Caco-2 (cell line): ENCODE data around the gene CFD. TPM values are rescaled to one million over a fixed set of nuclear protein-coding genes. Genes with fewer than 3 reads are reported as not detected.

Source experiments
- BruUV-seq: library from RNA; stranded (reverse); fragments of 400-500 nt; replicated peaks from 2 replicates; lab custom pipeline; 2021; lab: Mats Ljungman, UMichigan
- CTCF ChIA-PET: fragments of 300-600 bp; sonication (Branson Sonifier 250); formaldehyde crosslinking; loops from one replicate; lab custom pipeline; 2022; ENCODE audit warnings: antibody characterized with exemption; lab: Charles Lee
- POLR2A ChIA-PET: fragments of 300-600 bp; sonication (Branson Sonifier 250); formaldehyde crosslinking; loops from one replicate; lab custom pipeline; 2022; ENCODE audit warnings: antibody characterized with exemption; lab: Charles Lee
- DNase-seq, 2 experiments: peaks; one replicate each; pipeline versions ENCODE4 v3.0.0 to v3.0.0-alpha.2; 2020 to 2022
- H3K27me3 ChIP-seq: replicated peaks from 2 replicates; pipeline ENCODE4 v1.6.0; 2011; ENCODE audit warnings: low read length; ENCODE audit not compliant: control insufficient read depth, insufficient read depth
- H3K36me3 ChIP-seq: 2 replicates; pipeline ENCODE4 v1.5.1; 2011; ENCODE audit warnings: low read length; ENCODE audit not compliant: control insufficient read depth, insufficient read depth
- H3K4me1 ChIP-seq: fragments of 250-450 bp; sonication (Bioruptor Pico); 2 replicates; pipeline ENCODE4 v1.5.1; 2020; ENCODE audit warnings: mild to moderate bottlenecking
- H3K4me3 ChIP-seq: 2 replicates; pipeline ENCODE4 v1.5.1; 2011; ENCODE audit warnings: low read depth, mild to moderate bottlenecking, control low read depth, low read length
- H3K9me3 ChIP-seq: fragments of 250-450 bp; sonication (Bioruptor Pico); 2 replicates; pipeline ENCODE4 v1.5.1; 2020; ENCODE audit warnings: mild to moderate bottlenecking, moderate library complexity
- H3K27ac Mint-ChIP-seq: one replicate; pipeline ENCODE4 v1.8.0; 2022; ENCODE audit warnings: mixed read lengths; ENCODE audit not compliant: unreplicated experiment
- H3K27me3 Mint-ChIP-seq: one replicate; pipeline ENCODE4 v1.8.0; 2022; ENCODE audit warnings: mixed read lengths; ENCODE audit not compliant: insufficient read depth, unreplicated experiment
- H3K36me3 Mint-ChIP-seq: one replicate; pipeline ENCODE4 v1.8.0; 2022; ENCODE audit warnings: mild to moderate bottlenecking, mixed read lengths; ENCODE audit not compliant: insufficient read depth, unreplicated experiment
- H3K4me1 Mint-ChIP-seq: one replicate; pipeline ENCODE4 v1.8.0; 2022; ENCODE audit warnings: low read depth, mixed read lengths; ENCODE audit not compliant: unreplicated experiment
- H3K4me3 Mint-ChIP-seq: one replicate; pipeline ENCODE4 v1.8.0; 2022; ENCODE audit warnings: mild to moderate bottlenecking, moderate library complexity, mixed read lengths; ENCODE audit not compliant: unreplicated experiment
- H3K9me3 Mint-ChIP-seq: one replicate; pipeline ENCODE4 v1.8.0; 2022; ENCODE audit warnings: mixed read lengths; ENCODE audit not compliant: unreplicated experiment
- CTCF ChIP-seq, 2 experiments: fragments of 200-600 bp in 1 of 2; IDR thresholded peaks; 1 replicate in 1 of 2; 2 replicates in 1 of 2; pipeline versions ENCODE4 v1.5.1 to v1.8.0; 2011 to 2022; ENCODE audit warnings: antibody characterized with exemption in 1 of 2, control low read depth in 1 of 2, inconsistent platforms in 1 of 2, low read depth in 1 of 2, low read length in 1 of 2, mild to moderate bottlenecking in 1 of 2, moderate library complexity in 1 of 2; ENCODE audit not compliant: insufficient read depth in 1 of 2, severe bottlenecking in 1 of 2, unreplicated experiment in 1 of 2
- intact Hi-C: fragments of 100-400 bp; cut with micrococcal nuclease; formaldehyde crosslinking; loops from one replicate; pipeline ENCODE4 v1.10.0; 2022; ENCODE audit not compliant: unreplicated experiment
- total RNA-seq: library from RNA; stranded (reverse); gene quantifications from 2 replicates; pipeline ENCODE4 v1.2.3, GENCODE V29; 2022

Gene CFD
- total RNA-seq, 1 experiment from 2014 or later, result 6.1 TPM

- POLR2A ChIA-PET, result no interaction called here
- DNase-seq, result no peak
Measured at GRCh38 chr19:858284-858683, 1.2 kb upstream of the CFD start.

DNA sequence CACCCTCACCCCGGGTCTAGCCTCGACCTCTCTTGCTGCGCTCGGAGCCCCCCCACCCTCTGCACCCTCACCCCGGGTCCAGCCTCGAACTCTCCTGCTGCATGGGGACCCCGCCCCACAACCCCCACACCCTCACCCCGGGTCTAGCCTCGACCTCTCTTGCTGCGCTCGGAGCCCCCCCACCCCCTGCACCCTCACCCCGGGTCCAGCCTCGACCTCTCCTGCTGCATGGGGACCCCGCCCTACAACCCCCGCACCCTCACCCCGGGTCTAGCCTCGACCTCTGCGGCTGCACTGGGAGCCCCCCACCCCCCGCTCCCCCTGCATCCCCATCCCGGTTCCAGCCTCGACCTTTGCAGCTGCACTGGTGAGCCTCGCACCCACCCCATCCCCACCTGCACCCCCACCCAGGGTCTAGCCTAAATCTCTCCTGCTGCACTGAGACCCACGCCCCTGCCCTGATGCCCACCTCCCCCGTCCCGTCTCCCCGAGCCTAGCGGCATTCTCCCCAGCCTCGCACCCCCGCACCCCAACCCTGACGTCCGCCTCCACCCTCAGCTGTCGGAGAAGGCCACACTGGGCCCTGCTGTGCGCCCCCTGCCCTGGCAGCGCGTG, 1.8 kb downstream of the CFD start:
- 0 out of 2 replicates have a peak, but pooled peaks cover 4% of the 10 kb centered on the region for H3K4me1 ChIP-seq
- ChIA-PET CTCF (interaction anchor here (0.6 kb wide), 2 partner anchors 123 to 141 kb away, joined by 7 to 8 read pairs; no protein-coding TSS in a partner anchor), POLR2A (no interaction called here)
- H3K4me3 Mint-ChIP-seq, result no peak overlapping the region
- BruUV-seq, result no TSS peak
- H3K27ac Mint-ChIP-seq, result no peak overlapping the region
- peak overlapping the region; percentile 35 for H3K4me3 ChIP-seq
- no peaks in the 10 kb centered on the region for H3K27me3 Mint-ChIP-seq
- H3K27me3 ChIP-seq, result no peaks in the 10 kb centered on the region
- no peaks in the 10 kb centered on the region for H3K9me3 ChIP-seq
- TF ChIP-seq CTCF (IDR thresholded peaks at IDR 0.05; ENCODE audit: insufficient read depth in 1 of 2, low read depth in 1 of 2, low read length in 1 of 2, severe bottlenecking in 1 of 2, unreplicated experiment in 1 of 2), result no peak
- no peaks in the 10 kb centered on the region for H3K9me3 Mint-ChIP-seq
- no peak for DNase-seq
- H3K4me1 Mint-ChIP-seq, result no peaks in the 10 kb centered on the region
- intact Hi-C loops, result loop anchor here (10.0 kb wide), 1 partner anchor 86 kb away; no protein-coding TSS in a partner anchor
- H3K36me3 Mint-ChIP-seq, result peaks cover 53% of the 10 kb centered on the region
- no peaks in the 10 kb centered on the region for H3K36me3 ChIP-seq

More at GRCh38 chr19:858284-858683, 1.2 kb upstream of the CFD start:
- Mint-ChIP-seq H3K4me3 (no peak overlapping the region), H3K27ac (no peak overlapping the region), H3K9me3 (no peaks in the 10 kb centered on the region), H3K27me3 (no peaks in the 10 kb centered on the region), H3K36me3 (peaks cover 29% of the 10 kb centered on the region), H3K4me1 (no peaks in the 10 kb centered on the region)
- intact Hi-C loops, result no loop called here
- TF ChIP-seq CTCF (IDR thresholded peaks at IDR 0.05; ENCODE audit: insufficient read depth in 1 of 2, low read depth in 1 of 2, low read length in 1 of 2, severe bottlenecking in 1 of 2, unreplicated experiment in 1 of 2), result no peak
- Histone ChIP-seq H3K4me1 (0 out of 2 replicates have a peak, but pooled peaks cover 4% of the 10 kb centered on the region), H3K9me3 (no peaks in the 10 kb centered on the region), H3K4me3 (no peak overlapping the region), H3K27me3 (no peaks in the 10 kb centered on the region), H3K36me3 (no peaks in the 10 kb centered on the region)
- no TSS peak for BruUV-seq
- CTCF ChIA-PET, result interaction anchor here (0.5 to 0.7 kb wide), 2 partner anchors 10 to 125 kb away, joined by 3 to 4 read pairs; no protein-coding TSS in a partner anchor

- no TSS peak for BruUV-seq
- peak; percentile 33 to 66 for DNase-seq
- Histone ChIP-seq H3K9me3 (no peaks in the 10 kb centered on the region), H3K36me3 (no peaks in the 10 kb centered on the region), H3K27me3 (no peaks in the 10 kb centered on the region), H3K4me3 (no peak overlapping the region), H3K4me1 (0 out of 2 replicates have a peak, but pooled peaks cover 4% of the 10 kb centered on the region)
- no peaks in the 10 kb centered on the region for H3K27me3 Mint-ChIP-seq
- ChIA-PET POLR2A (no interaction called here), CTCF (interaction anchor here (0.6 kb wide), 2 partner anchors 122 to 141 kb away, joined by 7 to 8 read pairs; no protein-coding TSS in a partner anchor)
- H3K4me1 Mint-ChIP-seq, result no peaks in the 10 kb centered on the region
- H3K9me3 Mint-ChIP-seq, result no peaks in the 10 kb centered on the region
- intact Hi-C loops, result loop anchor here (10.0 kb wide), 1 partner anchor 87 kb away; no protein-coding TSS in a partner anchor
- TF ChIP-seq CTCF (IDR thresholded peaks at IDR 0.05; ENCODE audit: insufficient read depth in 1 of 2, low read depth in 1 of 2, low read length in 1 of 2, severe bottlenecking in 1 of 2, unreplicated experiment in 1 of 2), result no peak
- peaks cover 56% of the 10 kb centered on the region for H3K36me3 Mint-ChIP-seq
- H3K27ac Mint-ChIP-seq, result no peak overlapping the region
- no peak overlapping the region for H3K4me3 Mint-ChIP-seq
Measured at GRCh38 chr19:861756-862580, 2.5 kb downstream of the CFD start.
